Gastrocnemius medialis (tissue), 4 donors: ENCODE data around the gene GIMAP6.

Source experiments
- POLR2A ChIP-seq, 2 donors: fragments of 450-650 bp; IDR thresholded peaks; one replicate each; pipeline ENCODE4 v1.6.1; 2017; ENCODE audit warnings: antibody characterized with exemption in 2 of 2, mild to moderate bottlenecking in 2 of 2, moderate library complexity in 2 of 2
- TF ChIP-seq, protein P1 (sequence below), 5 experiments: fragments of 450-650 bp in 3 of 5; fragments of 200-600 bp in 2 of 5; sonication (generic) in 2 of 5; IDR thresholded peaks in 4 of 5; conservative IDR thresholded peaks in 1 of 5; 1 replicate in 4 of 5; 2 replicates in 1 of 5; pipeline ENCODE4 v1.5.1; 2016 to 2019; ENCODE audit warnings: antibody characterized with exemption in 5 of 5, mild to moderate bottlenecking in 3 of 5, moderate library complexity in 3 of 5

DNA sequence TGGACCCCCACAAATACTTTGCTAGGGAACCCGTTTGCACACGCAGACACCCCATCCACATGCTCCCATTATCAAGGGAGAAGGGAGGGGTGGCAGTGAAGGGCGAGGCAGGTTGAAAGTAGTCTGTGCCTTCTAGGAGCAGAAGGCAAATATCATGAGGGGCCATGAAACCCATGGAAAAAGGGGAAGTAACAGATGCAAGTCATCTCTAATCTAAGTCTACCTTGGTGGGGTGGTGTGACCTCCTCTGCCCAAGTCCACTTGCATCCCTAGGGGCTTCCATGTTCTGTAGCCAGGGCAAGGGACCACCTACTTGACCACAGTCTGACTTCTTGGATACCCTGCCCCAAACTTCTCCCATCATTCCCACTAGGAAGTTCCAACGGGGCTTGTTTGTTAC lies 5.5 kb downstream of the GIMAP6 start:
- TF ChIP-seq, protein P1, sequence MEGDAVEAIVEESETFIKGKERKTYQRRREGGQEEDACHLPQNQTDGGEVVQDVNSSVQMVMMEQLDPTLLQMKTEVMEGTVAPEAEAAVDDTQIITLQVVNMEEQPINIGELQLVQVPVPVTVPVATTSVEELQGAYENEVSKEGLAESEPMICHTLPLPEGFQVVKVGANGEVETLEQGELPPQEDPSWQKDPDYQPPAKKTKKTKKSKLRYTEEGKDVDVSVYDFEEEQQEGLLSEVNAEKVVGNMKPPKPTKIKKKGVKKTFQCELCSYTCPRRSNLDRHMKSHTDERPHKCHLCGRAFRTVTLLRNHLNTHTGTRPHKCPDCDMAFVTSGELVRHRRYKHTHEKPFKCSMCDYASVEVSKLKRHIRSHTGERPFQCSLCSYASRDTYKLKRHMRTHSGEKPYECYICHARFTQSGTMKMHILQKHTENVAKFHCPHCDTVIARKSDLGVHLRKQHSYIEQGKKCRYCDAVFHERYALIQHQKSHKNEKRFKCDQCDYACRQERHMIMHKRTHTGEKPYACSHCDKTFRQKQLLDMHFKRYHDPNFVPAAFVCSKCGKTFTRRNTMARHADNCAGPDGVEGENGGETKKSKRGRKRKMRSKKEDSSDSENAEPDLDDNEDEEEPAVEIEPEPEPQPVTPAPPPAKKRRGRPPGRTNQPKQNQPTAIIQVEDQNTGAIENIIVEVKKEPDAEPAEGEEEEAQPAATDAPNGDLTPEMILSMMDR (IDR thresholded peaks at IDR 0.05 in 4 of 5, conservative IDR thresholded peaks at IDR 0.05 in 1 of 5): no peak
- no peak for TF ChIP-seq POLR2A (IDR thresholded peaks at IDR 0.05)
